ENCODE measurements around the gene CACHD1. TPM values are rescaled to one million over a fixed set of nuclear protein-coding genes. Genes with fewer than 3 reads are reported as not detected.
A peak's percentile ranks its signal among the peaks of the same experiment; 100 is the strongest.

CACHD1 gene
- total RNA-seq, 1 donor from 2014 or later = 24.1 TPM

GRCh38 chr1:64687725-64688327, 217.9 kb downstream of the CACHD1 start:
- H3K36me3 Mint-ChIP-seq = peaks cover 8% of the 10 kb centered on the region
- H3K4me1 Mint-ChIP-seq = peaks cover 11% of the 10 kb centered on the region
- no peaks in the 10 kb centered on the region for H3K27me3 Mint-ChIP-seq (ENCODE audit: low read depth)
- H3K4me3 Mint-ChIP-seq = no peak overlapping the region
- TF ChIP-seq CTCF (IDR thresholded peaks at IDR 0.05; ENCODE audit: unreplicated experiment) = no peak
- H3K27ac Mint-ChIP-seq = no peak overlapping the region
- H3K9me3 Mint-ChIP-seq = no peaks in the 10 kb centered on the region
- no peak for DNase-seq (ENCODE audit: low spot score in 2 of 2, unreplicated experiment in 2 of 2)

GRCh38 chr1:64691626-64692025, 221.7 kb downstream of the CACHD1 start:
- peak overlapping the region; percentile 61 for H3K27ac Mint-ChIP-seq

GRCh38 chr1:64692911-64693310, 223.0 kb downstream of the CACHD1 start:
- Mint-ChIP-seq H3K27me3 (ENCODE audit: low read depth) (no peaks in the 10 kb centered on the region), H3K27ac (no peak overlapping the region), H3K36me3 (peaks cover 4% of the 10 kb centered on the region), H3K4me3 (no peak overlapping the region), H3K4me1 (peaks cover 11% of the 10 kb centered on the region), H3K9me3 (no peaks in the 10 kb centered on the region)
- no peak for TF ChIP-seq CTCF (IDR thresholded peaks at IDR 0.05; ENCODE audit: unreplicated experiment)
- DNase-seq (ENCODE audit: low spot score in 2 of 2, unreplicated experiment in 2 of 2) = no peak

More at GRCh38 chr1:64691626-64692025, 221.7 kb downstream of the CACHD1 start:
- H3K36me3 Mint-ChIP-seq = peaks cover 4% of the 10 kb centered on the region
- no peaks in the 10 kb centered on the region for H3K9me3 Mint-ChIP-seq
- no peaks in the 10 kb centered on the region for H3K27me3 Mint-ChIP-seq (ENCODE audit: low read depth)
- peaks cover 11% of the 10 kb centered on the region for H3K4me1 Mint-ChIP-seq
- H3K4me3 Mint-ChIP-seq = no peak overlapping the region
- no peak for DNase-seq (ENCODE audit: low spot score in 2 of 2, unreplicated experiment in 2 of 2)
- TF ChIP-seq CTCF (IDR thresholded peaks at IDR 0.05; ENCODE audit: unreplicated experiment) = no peak

- H3K27ac Mint-ChIP-seq = no peak overlapping the region
- H3K4me1 Mint-ChIP-seq = peaks cover 11% of the 10 kb centered on the region
- DNase-seq (ENCODE audit: low spot score in 2 of 2, unreplicated experiment in 2 of 2) = no peak
- H3K4me3 Mint-ChIP-seq = no peak overlapping the region
- H3K36me3 Mint-ChIP-seq = peaks cover 4% of the 10 kb centered on the region
- no peaks in the 10 kb centered on the region for H3K9me3 Mint-ChIP-seq
- no peak for TF ChIP-seq CTCF (IDR thresholded peaks at IDR 0.05; ENCODE audit: unreplicated experiment)
- H3K27me3 Mint-ChIP-seq (ENCODE audit: low read depth) = no peaks in the 10 kb centered on the region
Measured at GRCh38 chr1:64693406-64693805, 223.5 kb downstream of the CACHD1 start.

GRCh38 chr1:64696879-64697278, 226.9 kb downstream of the CACHD1 start:
- no peaks in the 10 kb centered on the region for H3K36me3 Mint-ChIP-seq

More at GRCh38 chr1:64696879-64697278, 226.9 kb downstream of the CACHD1 start:
- DNase-seq (ENCODE audit: low spot score in 2 of 2, unreplicated experiment in 2 of 2) = no peak
- Mint-ChIP-seq H3K27ac (no peak overlapping the region), H3K4me1 (peaks cover 5% of the 10 kb centered on the region), H3K9me3 (no peaks in the 10 kb centered on the region), H3K4me3 (no peak overlapping the region), H3K27me3 (ENCODE audit: low read depth) (no peaks in the 10 kb centered on the region)
- no peak for TF ChIP-seq CTCF (IDR thresholded peaks at IDR 0.05; ENCODE audit: unreplicated experiment)
